ES-I3 (cell line): ENCODE measurements around the gene FBXO42.
"Not testable (repeated sequence)": the region's sequence is repeated elsewhere in the genome, so short reads cannot be mapped to it uniquely, and the experiment has no call there.

Source experiments
- H3K36me3 ChIP-seq: 2 replicates; pipeline ENCODE4 v1.6.1; 2013; ENCODE audit warnings: mild to moderate bottlenecking, low read length, control low read depth, moderate library complexity; ENCODE audit not compliant: insufficient read depth
- H3K4me1 ChIP-seq: 2 replicates; pipeline ENCODE4 v1.6.1; 2013; ENCODE audit warnings: mild to moderate bottlenecking, control low read depth, low read length; ENCODE audit not compliant: insufficient read depth
- H3K9ac ChIP-seq: 2 replicates; pipeline ENCODE4 v1.6.1; 2013; ENCODE audit warnings: low read depth, mild to moderate bottlenecking, low read length, moderate library complexity
- H3K9me3 ChIP-seq: 2 replicates; pipeline ENCODE4 v1.6.1; 2013; ENCODE audit warnings: mild to moderate bottlenecking, low read length, moderate library complexity; ENCODE audit not compliant: control insufficient read depth, insufficient read depth

The FBXO42 gene

GRCh38 chr1:16354619-16355018 lies 2.3 kb upstream of the FBXO42 start:
- H3K4me1 ChIP-seq = peaks cover 15% of the 10 kb centered on the region; the same call in 1 of the 2 replicates
- no peaks in the 10 kb centered on the region for H3K9me3 ChIP-seq
- no peaks in the 10 kb centered on the region for H3K36me3 ChIP-seq
- no peak overlapping the region for H3K9ac ChIP-seq

GRCh38 chr1:16352842-16353535 lies 709 bp upstream of the FBXO42 start:
- H3K9ac ChIP-seq = peak overlapping the region; percentile 83
- H3K36me3 ChIP-seq = no peaks in the 10 kb centered on the region
- H3K9me3 ChIP-seq = no peaks in the 10 kb centered on the region
- H3K4me1 ChIP-seq = peaks cover 17% of the 10 kb centered on the region; the same call in 1 of the 2 replicates

- Histone ChIP-seq H3K4me1 (peaks cover 17% of the 10 kb centered on the region; the same call in 1 of the 2 replicates), H3K36me3 (no peaks in the 10 kb centered on the region), H3K9ac (peak overlapping the region; percentile 83)
These were observed 755 bp downstream of the FBXO42 start for GRCh38 chr1:16351456-16351993.

GRCh38 chr1:16349847-16350406 lies 2.4 kb downstream of the FBXO42 start:
- no peaks in the 10 kb centered on the region for H3K36me3 ChIP-seq
- peaks cover 17% of the 10 kb centered on the region; the same call in 1 of the 2 replicates for H3K4me1 ChIP-seq
- H3K9me3 ChIP-seq = no peaks in the 10 kb centered on the region
- no peak overlapping the region for H3K9ac ChIP-seq

More at GRCh38 chr1:16351456-16351993, 755 bp downstream of the FBXO42 start:
- no peaks in the 10 kb centered on the region for H3K9me3 ChIP-seq

- H3K9ac ChIP-seq = no peak overlapping the region
- peaks cover 17% of the 10 kb centered on the region; the same call in 1 of the 2 replicates for H3K4me1 ChIP-seq
These were observed 3.7 kb downstream of the FBXO42 start for GRCh38 chr1:16348414-16349182.

GRCh38 chr1:16343276-16343675 lies 9.0 kb downstream of the FBXO42 start:
- not testable (repeated sequence) for H3K4me1 ChIP-seq, H3K9ac ChIP-seq, H3K9me3 ChIP-seq, H3K36me3 ChIP-seq

More at GRCh38 chr1:16348414-16349182, 3.7 kb downstream of the FBXO42 start:
- Histone ChIP-seq H3K36me3 (no peaks in the 10 kb centered on the region), H3K9me3 (no peaks in the 10 kb centered on the region)

- no peaks in the 10 kb centered on the region for H3K9me3 ChIP-seq
- H3K36me3 ChIP-seq = no peaks in the 10 kb centered on the region
- no peak overlapping the region for H3K9ac ChIP-seq
- no peaks in the 10 kb centered on the region for H3K4me1 ChIP-seq
These were observed 9.8 kb downstream of the FBXO42 start for GRCh38 chr1:16342331-16343062.

- no peaks in the 10 kb centered on the region for H3K4me1 ChIP-seq
- no peak overlapping the region for H3K9ac ChIP-seq
- no peaks in the 10 kb centered on the region for H3K36me3 ChIP-seq
- H3K9me3 ChIP-seq = no peaks in the 10 kb centered on the region
These were observed 11.6 kb downstream of the FBXO42 start for GRCh38 chr1:16340673-16341072.

- Histone ChIP-seq H3K4me1 (peaks cover 8% of the 10 kb centered on the region; the same call in 1 of the 2 replicates), H3K9ac (no peak overlapping the region), H3K9me3 (no peaks in the 10 kb centered on the region), H3K36me3 (no peaks in the 10 kb centered on the region)
These were observed 13.3 kb downstream of the FBXO42 start for GRCh38 chr1:16338961-16339360.

- no peaks in the 10 kb centered on the region for H3K9me3 ChIP-seq
- peaks cover 8% of the 10 kb centered on the region; the same call in 1 of the 2 replicates for H3K4me1 ChIP-seq
- no peak overlapping the region for H3K9ac ChIP-seq
- H3K36me3 ChIP-seq = no peaks in the 10 kb centered on the region
These were observed 17.5 kb downstream of the FBXO42 start for GRCh38 chr1:16334655-16335340.

- no peaks in the 10 kb centered on the region for H3K36me3 ChIP-seq
- H3K9me3 ChIP-seq = no peaks in the 10 kb centered on the region
- H3K4me1 ChIP-seq = no peaks in the 10 kb centered on the region
- no peak overlapping the region for H3K9ac ChIP-seq
These were observed 25.4 kb downstream of the FBXO42 start for GRCh38 chr1:16326833-16327404.

- Histone ChIP-seq H3K4me1 (no peaks in the 10 kb centered on the region), H3K36me3 (no peaks in the 10 kb centered on the region), H3K9ac (no peak overlapping the region), H3K9me3 (no peaks in the 10 kb centered on the region)
These were observed 27.8 kb downstream of the FBXO42 start for GRCh38 chr1:16324456-16324890.

GRCh38 chr1:16321176-16321867 lies 31.0 kb downstream of the FBXO42 start:
- Histone ChIP-seq H3K9ac (no peak overlapping the region), H3K36me3 (no peaks in the 10 kb centered on the region), H3K9me3 (no peaks in the 10 kb centered on the region), H3K4me1 (no peaks in the 10 kb centered on the region)
